Thyroid gland (tissue), 4 donors: ENCODE results near the gene HOMER2.

Source experiments
- POLR2A ChIP-seq, 2 donors: fragments of 450-650 bp; IDR thresholded peaks; one replicate each; pipeline ENCODE4 v1.6.1; 2017; ENCODE audit warnings: antibody characterized with exemption in 2 of 2, mild to moderate bottlenecking in 2 of 2, moderate library complexity in 1 of 2
- TF ChIP-seq, protein P1 (sequence below), 6 experiments: fragments of 200-600 bp in 3 of 6; fragments of 450-650 bp in 3 of 6; sonication (generic) in 3 of 6; IDR thresholded peaks; one replicate each; pipeline ENCODE4 v1.5.1; 2016 to 2019; ENCODE audit warnings: antibody characterized with exemption in 6 of 6, mild to moderate bottlenecking in 2 of 6, inconsistent platforms in 1 of 6, moderate library complexity in 1 of 6

DNA sequence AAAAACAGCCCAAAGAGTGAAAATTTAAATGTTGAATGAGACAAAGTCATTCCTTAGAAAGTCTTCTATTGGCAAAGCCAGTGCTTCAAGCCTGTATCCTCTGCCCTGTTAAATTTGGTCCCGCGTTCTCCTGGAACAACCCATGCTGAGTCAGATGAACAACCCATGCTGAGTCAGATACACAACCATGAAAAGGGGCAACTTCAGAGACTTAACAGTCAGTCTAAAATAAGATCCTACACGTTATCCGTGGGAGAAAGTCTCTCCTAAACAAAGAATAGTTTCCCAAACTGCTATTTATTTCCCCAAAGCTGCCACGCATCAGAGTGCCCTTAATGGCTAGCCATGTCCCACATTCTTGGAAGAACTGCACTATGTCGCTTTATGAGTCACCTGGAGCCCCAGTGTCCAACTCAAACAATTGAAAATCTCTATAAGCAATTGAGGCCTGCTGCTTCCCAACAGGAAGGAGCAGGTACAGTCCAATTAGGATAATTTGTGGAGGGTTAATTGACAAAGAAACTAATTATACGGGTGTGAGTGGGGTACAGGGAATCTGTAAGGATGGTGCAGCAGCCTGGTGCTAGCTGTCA is 77.0 kb downstream of the HOMER2 start:
- TF ChIP-seq, protein P1, sequence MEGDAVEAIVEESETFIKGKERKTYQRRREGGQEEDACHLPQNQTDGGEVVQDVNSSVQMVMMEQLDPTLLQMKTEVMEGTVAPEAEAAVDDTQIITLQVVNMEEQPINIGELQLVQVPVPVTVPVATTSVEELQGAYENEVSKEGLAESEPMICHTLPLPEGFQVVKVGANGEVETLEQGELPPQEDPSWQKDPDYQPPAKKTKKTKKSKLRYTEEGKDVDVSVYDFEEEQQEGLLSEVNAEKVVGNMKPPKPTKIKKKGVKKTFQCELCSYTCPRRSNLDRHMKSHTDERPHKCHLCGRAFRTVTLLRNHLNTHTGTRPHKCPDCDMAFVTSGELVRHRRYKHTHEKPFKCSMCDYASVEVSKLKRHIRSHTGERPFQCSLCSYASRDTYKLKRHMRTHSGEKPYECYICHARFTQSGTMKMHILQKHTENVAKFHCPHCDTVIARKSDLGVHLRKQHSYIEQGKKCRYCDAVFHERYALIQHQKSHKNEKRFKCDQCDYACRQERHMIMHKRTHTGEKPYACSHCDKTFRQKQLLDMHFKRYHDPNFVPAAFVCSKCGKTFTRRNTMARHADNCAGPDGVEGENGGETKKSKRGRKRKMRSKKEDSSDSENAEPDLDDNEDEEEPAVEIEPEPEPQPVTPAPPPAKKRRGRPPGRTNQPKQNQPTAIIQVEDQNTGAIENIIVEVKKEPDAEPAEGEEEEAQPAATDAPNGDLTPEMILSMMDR (IDR thresholded peaks at IDR 0.05) = no peak
- no peak for TF ChIP-seq POLR2A (IDR thresholded peaks at IDR 0.05)
